Measurements from ENCODE around the gene MAPK8.

- TF ChIP-seq SMC3 (IDR thresholded peaks at IDR 0.05) (no peak), ZSCAN20 (CRISPR knock-in tag; IDR thresholded peaks at IDR 0.05) (no peak)
Measured at GRCh38 chr10:48305905-48306264, 592 bp upstream of the MAPK8 start.

Data from A549 (cell line).